Fibroblast of skin of back (primary cell): ENCODE measurements around the gene CCR8. TPM values are rescaled to one million over a fixed set of nuclear protein-coding genes. Genes with fewer than 3 reads are reported as not detected.

Experiments used
- DNase-seq: peaks from one replicate; pipeline ENCODE4 v3.0.0-alpha.2; 2013
- polyA plus RNA-seq, 2 experiments: library from polyadenylated mRNA; unstranded; fragments of 120-200 nt; gene quantifications; one replicate each; pipeline ENCODE4 v1.2.1, GENCODE V29; 2013; ENCODE audit not compliant: insufficient read length in 2 of 2

CCR8 gene, protein sequence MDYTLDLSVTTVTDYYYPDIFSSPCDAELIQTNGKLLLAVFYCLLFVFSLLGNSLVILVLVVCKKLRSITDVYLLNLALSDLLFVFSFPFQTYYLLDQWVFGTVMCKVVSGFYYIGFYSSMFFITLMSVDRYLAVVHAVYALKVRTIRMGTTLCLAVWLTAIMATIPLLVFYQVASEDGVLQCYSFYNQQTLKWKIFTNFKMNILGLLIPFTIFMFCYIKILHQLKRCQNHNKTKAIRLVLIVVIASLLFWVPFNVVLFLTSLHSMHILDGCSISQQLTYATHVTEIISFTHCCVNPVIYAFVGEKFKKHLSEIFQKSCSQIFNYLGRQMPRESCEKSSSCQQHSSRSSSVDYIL
- not detected for polyA plus RNA-seq (2013, experiment 1 of 2; ENCODE audit: insufficient read length)
- polyA plus RNA-seq (2013, experiment 2 of 2; ENCODE audit: insufficient read length), result not detected

DNA sequence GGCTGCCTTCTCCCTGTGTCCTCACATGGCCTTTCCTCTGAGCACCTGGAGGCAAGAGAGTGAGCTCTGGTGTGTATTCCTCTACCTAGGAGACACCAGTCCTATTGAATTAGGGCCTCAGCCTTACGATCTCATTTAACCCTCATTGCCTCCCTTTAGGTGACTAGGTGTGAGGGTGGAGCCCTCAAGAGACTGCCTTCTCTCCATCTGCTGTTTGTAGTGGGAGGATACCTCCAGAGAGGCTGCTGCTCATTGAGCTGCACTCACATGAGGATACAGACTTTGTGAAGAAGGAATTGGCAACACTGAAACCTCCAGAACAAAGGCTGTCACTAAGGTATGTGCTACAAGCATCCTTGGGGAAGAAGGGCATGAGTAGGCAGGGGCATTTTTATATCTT lies at the start of gene CCR8:
TSS of gene CCR8 (plus strand) at position 217 of the 400 bp plus-strand sequence. CDS start 2,623 bp downstream, outside the sequence.
- no peak for DNase-seq

DNA sequence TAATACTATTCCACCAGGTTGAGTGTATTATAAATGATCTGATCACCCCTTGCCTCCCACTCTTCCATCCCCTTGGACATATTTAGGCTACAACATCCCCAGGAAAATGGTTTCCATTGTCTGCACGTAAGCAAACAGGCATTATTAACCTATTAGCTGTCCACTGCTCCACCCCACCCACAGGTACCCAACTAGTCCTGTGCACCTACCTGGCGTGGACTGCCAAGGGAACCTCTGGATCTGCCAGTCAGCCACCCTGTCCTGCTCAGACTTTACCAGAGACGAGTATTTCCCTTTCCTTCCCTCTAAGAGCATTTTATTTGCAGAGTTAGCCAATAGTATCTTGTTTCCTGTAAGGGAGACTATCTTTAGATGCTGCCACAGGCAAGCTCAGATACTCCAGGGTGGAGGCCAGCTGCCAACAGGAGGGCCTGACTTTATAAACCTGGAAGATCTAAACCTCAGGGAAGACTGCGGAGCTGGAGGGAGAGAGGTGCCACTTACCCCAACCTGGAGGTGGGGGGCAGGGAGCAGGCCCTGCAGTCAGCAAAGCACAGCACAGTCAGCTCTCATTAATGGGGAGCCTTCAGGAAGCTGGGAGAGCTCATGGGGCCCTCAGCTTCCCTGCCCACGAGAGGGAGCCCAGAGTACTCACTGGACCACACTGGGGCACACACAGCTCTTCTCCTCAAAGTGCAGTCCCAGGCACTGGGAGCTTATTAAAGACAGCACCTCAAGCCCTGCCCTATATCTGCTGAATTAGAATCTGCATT lies 49.6 kb upstream of the CCR8 start, which contains the start of gene CX3CR1:
TSS of gene CX3CR1 (minus strand) at position 292 of the 773 bp plus-strand sequence. CDS start 13,527 bp downstream, outside the sequence.
- DNase-seq, result no peak

DNA sequence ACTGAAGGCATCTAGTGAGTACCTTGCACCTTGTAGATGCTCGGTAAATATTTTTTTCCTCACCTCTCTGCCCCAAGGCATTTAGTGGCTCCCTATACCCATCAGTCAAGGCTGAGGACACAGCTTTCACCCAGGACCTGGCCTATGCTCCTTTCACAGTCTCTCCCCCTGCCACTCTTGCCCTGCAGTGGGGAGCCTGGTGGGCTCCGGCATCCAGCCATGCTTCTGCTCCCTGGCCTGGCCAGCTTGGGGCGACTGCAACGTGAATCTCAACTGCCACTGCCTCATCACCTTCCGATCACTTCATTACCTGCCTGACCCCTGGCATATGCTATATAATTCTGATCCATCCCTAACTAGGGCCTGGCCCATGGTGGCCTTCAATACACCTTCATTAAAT lies 48.9 kb upstream of the CCR8 start:
- no peak for DNase-seq

DNA sequence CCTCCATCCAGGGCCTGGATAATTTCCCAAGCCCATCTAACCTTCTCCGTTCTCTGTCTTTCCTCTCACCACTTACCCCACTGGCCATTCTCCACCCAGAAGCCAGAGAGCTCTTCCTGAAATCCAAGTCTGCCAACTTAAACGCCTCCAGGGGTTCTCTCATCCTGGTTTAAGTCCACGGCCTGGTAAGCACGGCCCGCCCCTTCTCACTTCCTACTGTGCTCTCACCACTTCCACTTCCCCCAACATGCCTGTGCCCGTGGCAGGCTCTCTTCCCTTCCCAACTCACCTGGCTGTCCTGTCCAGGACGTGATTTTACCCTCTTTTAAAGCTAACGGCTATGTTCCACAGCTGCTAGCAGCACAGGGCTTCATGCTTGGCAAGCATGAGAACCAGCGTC lies 48.0 kb upstream of the CCR8 start:
- DNase-seq, result no peak

DNA sequence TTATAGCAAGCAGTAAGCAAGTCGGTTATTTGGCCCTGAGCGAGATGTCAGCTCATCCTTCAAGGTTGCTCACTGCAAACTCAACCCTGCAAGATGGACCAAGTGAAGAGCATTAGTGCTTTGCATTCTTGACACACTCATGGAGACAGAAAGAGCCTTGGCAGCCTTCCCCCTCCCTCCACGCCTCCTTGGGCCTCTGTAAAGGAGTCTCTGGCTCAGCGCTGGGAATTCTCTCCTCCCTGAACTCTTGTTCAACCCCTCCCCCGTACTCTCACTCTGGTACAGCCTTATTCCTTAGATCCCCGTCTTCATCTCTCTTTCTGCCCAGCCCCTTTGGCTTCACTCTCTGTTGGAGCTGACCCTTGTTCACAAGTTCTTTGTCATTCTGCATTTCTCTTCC lies 47.5 kb upstream of the CCR8 start:
- DNase-seq, result no peak

DNA sequence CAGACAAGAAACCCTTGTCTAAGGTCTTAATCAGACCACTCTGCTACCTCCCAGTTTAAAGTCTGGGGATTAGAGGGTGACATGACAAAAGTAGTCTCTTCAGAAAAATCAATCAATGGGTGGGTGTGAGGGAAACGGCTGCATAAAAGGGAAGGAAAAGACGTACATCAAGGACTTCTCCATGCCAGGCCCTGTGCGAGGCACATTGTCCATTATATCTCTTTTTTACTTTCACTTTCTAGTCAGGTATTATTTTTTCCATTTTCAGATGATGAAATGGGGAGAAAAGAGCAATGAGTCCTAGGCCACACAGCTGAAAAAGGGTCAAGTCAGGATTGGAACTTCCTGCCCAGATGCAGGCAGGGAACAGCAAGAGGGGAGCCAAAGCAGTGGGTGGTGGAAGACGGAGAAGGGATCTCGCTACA lies 45.0 kb upstream of the CCR8 start:
- DNase-seq, result no peak

DNA sequence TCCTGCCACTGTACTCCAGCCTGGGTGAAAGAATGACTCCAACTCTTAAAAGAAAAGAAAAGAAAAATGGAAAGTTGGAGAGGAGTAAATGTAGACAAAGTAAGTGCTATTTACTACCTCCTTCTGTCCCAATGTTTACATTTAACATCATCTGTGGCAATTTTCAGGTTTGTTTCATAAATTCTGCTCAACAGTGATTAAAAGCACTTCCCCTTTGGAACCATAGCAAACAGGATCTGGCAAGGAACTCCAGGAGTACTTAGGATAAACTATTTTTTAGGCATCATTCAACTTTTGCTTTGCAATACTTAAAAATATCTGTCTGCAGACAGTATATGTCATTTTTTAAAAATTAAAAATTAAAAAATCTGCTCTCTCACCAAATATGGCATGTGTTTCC lies 44.2 kb upstream of the CCR8 start:
- DNase-seq, result no peak

DNA sequence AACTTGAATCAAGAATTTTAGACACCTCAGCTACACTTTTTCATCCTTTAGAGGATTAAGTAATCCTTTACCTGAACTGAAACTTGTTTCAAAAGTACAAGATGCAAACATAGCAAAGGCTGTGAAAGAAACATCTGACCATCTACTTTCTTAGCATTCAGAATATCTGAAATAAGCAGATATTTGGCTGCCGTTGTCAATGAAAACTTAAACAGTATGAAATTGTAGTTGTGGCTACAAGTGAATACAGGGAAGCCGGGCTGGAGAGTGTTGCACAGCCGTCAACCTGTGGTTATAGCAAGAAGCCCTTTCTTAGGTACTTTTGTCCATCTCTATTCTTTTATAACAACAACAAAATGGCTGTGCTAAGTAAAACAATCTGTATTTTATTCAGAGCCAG lies 42.7 kb upstream of the CCR8 start:
- DNase-seq, result no peak

DNA sequence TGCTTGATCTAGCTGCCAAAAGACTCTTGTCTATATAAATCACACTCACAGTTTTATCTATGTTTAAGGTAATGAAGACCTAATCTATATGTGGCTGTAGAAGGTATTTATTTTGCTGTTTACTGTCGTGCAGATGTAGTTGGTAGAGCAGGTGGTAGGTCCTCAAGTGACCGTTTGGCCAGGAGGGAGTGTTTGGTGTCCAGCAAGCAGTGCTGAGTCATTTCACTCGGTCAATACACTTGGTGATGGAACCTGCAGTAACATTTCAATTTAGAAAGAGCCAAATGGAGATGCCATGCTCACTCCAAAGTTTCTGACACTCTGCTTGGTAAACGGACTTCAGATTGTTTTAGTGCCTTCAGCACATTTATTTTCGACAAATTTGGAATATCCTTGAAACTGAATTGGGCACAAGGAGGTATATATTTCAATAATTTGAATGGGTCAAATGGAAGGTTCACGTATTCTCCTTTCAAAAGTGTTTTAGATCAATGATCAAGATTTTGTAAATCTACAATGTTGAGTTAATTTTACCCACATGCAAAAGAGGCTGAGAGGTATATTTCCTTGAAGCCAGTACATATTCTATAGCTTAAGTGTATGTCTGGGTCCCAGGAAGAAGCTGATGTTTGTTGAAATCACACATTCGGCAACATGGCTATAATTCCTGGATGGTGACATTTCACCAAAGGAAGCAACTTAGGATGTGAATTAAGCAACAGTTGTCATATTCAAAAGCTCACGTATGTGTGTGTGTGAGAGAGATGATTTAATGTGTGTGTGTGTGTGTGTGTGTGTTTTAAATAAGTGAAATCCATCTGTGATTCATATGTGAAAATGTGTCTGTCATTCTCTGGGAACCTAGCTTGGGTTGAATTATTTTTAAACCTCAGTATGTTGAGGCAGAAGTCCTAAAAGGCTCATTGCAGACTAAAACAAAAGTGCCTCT lies 42.0 kb upstream of the CCR8 start:
- peak; percentile 12 for DNase-seq

DNA sequence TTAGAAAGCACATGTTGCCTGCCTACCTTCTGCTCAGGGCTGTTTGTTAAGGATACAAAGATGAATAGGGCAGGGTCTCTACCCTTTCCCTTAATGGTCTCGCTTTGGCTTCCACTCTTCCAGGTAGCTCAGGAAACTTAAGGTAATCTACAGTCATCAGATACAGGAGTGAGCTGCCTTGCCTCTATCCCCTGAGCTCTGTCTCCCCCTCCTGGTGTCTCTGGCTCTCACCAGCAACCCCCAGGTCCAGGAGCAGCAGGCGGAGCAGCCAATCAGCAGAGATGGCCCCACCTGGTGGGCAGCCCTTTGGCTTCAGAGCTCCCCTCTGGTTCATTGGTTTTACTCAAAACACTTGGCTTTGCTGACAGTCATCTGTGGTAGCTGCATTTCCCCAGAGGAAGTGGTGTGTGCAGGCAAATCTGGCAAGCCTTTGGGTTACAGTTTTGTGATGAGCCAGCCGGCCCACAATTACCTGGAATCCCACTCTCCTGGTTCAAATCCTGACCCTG lies 41.2 kb upstream of the CCR8 start:
- DNase-seq, result peak; percentile 72

DNA sequence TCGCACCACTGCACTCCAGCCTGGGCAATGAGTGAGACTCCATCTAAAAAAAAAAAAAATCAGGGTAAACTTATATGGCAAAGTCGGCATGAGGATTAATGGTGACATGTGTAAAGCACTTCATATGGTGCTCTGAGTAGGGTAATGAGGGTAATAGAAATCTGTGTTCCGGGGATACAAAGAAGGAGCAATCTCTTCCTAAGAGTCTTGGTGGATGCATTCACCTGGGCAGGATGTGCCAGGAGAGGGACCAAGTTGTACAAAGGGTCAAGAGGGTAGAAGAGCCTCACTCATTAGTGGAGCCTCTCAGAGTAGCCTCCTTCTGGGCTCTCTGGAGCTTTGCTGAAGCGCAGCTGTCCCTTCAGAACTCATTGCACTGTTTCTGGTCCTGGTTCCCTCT lies 40.4 kb upstream of the CCR8 start:
- DNase-seq, result no peak

DNA sequence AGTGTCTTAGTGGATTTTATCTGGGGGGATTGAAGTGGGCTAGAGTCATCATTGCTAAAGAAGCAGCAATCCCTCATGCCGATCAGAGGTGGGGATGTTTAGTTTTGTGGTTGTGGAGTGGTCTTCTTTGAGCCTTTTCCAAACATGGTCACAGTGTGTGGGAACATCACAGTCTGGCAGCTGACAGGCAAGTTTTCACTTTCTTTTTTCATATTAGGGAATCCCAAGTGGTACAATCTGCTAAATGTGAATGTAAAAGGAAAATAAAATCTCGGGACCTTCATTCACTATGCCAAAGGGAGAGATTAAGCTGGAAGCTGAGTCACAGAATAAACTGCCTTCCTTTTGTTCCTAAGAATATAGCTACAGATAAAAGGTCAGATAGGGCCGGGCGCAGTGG lies 39.3 kb upstream of the CCR8 start:
- DNase-seq, result no peak

DNA sequence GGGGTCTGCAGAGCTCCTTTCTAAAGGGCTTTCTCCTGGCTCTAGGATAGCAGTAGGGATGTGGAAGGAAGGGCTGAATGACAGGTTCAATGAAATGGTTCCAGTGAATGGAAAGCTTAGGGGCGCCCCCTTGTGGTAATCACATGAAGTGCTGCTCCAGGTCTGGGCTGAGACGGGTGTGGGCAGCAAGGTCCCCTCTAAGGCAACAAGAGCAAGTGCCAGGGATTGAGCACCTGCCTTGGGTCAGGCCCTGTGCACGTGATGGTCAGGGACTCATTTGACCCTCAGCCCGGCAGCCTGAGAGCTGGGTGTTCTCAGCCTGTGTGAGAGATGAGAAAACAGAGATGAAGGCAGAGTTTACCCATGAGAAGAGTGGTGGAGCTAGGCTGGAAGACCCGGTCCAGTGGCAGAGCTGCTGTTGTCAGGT lies 37.6 kb upstream of the CCR8 start:
- peak; percentile 51 for DNase-seq

DNA sequence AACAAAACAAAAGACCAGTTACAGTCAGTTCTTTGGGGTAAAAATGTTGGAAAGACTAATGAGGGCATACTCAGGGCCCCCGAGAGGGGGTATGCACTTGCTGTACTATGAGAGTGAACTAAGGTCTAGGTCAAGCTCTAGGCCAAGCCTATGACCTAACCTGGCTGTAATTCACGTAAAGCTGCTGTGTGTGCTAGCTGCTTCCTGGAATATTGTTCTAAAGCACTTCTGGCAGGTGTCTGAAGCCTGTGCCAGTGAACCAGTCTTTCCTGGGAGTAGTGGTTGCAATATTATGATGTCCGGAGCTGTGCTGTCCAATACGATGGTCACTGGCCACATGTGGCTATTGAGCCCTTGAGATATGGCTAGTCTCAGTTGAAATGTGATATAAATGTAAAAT lies 36.5 kb upstream of the CCR8 start:
- DNase-seq, result no peak

DNA sequence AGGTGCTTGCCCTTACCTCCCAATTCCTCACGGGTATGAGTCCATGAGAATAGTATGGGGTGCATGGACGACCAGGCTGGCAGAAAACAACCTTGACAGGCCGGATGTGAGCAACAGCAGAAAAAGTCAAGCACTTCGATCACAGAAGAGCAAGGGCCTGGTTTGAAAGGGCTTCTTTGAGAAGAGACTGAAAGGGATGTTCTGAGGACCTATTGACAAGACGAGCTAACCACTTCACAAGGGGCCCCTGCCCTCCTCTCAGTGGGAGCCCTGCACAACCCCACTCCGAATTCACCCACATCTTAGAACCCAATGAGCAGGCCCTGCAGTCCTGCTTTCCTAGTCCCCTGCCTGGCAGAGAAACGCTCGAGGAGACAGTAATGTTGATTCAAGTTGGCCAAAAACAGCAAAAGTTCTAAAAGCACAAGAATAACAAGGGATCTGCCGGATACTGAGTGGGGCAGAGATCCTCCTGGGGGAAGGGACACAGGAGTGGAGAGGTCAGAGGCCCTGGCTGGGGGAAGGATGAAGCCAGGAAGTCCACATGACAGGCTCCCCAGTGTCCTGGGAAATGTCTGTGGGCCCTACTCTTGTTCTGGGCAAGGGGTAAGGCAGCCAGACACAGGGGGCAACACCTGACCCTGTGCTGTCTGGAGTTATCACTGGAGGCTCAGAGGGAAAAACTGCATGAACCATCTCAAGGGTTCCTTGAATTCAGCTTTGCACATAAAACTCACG lies 34.9 kb upstream of the CCR8 start:
- DNase-seq, result no peak

DNA sequence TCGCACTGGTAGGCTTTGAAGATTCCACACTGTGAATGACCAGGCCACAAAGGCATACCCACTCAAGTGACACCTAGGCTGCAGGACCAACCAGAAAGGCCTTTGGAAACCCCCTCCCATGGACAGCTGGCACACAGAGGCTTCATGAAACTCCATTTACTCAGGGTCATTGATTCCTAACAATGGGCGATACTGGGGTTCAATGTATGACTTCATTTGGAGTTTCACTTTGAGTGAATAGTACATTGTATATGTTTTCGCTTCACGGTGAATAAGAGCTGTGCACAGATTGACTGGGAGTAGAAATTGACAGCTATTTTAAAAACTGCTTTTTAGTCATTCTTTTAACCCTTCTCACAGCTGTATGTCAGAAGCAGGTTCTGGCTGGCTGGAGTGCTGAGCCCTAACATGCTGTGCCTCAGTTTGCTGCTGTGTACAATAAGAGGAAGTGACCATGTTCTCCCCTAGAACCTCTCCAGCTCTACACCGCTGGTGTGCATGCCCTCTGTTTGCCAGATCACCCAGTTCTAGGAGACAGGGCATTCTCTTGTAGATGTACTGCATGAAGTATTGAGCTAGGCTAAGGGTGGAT lies 34.2 kb upstream of the CCR8 start:
- DNase-seq, result no peak

DNA sequence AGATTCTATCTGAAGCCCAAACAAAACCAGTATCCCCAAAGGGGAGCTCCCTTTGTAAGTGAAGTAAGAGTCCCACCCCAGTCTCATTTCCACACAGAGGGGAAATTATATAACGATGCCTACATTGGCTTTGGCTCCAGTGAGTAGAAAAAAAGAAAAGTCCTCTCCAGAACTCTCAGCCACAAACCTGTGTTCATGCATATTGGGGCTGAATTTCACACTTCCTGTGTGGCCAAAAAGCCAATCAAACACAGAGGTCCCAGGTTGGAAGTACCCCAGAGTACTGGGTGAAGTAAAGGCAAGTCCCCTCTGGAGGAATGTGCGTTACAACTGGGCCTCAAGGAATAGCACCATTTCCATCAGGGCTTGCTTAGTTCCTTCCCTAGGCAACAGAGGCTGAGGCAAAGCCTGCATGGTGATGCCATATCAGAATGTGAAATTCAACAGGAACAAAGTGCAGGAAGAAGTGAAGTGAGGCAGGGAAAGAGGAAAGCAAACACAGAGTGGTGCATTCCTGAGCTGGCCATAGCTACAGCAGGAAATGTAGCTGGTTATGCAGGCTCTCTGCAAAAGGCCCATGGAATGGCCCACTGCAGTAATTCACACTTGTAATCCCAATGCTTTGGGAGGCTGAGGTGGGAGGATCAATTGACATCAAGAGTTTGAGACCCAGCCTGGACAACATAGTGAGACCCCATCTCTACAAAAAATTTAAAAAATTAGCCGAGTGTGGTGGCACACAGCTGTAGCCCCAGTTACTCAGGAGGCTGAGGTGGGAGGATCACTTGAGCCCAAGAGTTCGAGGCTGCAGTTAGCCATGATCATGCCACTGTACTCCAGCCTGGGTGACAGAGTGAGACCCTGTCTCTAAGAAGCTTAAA lies 33.1 kb upstream of the CCR8 start:
- no peak for DNase-seq

DNA sequence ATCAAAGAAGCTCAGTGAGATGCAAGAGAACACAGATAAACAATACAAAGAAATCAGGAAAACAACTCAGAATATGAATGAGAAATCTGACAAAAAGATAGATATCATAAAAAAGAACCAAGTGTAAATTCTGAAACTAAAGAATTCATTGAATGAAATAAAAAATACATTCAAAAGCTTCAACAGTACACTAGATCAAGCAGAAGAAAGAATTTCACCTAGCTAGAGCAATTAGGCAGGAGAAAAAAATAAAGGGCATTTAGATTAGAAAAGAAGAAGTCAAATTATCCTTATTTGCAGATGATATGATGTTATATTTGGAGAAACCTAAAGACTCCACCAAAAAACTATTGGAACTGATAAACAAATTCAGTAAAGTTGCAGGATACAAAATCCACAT lies 30.2 kb upstream of the CCR8 start:
- DNase-seq, result no peak

DNA sequence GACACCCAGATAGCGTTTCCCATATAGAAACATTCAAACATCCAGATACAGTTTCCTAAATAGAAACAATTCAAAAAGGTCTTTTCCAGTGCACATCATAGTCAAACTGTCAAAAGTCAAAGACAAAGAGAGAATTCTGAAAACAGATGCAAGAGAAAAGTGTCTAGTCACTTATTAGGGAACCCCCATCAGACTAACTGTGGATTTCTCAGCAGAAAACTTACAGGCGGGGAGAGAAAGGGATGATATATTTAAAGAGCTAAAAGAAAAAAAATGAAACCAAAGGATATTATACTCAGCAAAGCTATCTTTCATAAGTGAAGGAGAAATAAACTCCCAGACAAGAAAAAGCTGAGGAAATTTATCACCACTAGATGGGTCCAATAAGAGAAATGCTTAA lies 27.3 kb upstream of the CCR8 start:
- no peak for DNase-seq

DNA sequence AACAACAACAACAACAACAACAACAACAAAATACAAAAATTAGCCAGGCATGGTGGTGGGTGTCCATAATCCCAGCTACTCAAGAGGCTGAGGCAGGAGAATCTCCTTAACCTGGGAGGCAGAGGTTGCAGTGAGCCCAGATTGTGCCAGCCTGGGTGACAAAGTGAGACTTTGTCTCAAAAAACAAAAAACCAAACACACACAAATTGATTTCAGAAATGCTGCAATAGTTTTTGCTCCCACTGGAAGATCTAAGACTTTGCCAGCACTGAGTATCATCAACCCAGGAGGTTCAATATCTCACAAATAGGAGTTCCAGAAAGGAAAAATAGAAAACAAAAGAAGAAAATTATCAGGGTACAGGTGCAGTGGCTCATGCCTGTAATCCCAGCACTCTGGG lies 16.2 kb upstream of the CCR8 start:
- DNase-seq, result no peak
